Stimulated activated CD4-positive, alpha-beta T cell treated with anti-CD3 and anti-CD28 coated beads, TNF-alpha, amount 100 ng/mL, for 4 hours (primary cell): ENCODE measurements around the gene CFAP99.
"Not testable (repeated sequence)": the region's sequence is repeated elsewhere in the genome, so short reads cannot be mapped to it uniquely, and the experiment has no call there.

ENCODE experiments used
- DNase-seq, 3 experiments: peaks; one replicate each; pipeline ENCODE4 v3.0.0-alpha.2; 2020; ENCODE audit warnings: low read depth in 3 of 3

CFAP99 gene

GRCh38 chr4:2418650-2419571, at the start of gene CFAP99:
CFAP99 (plus strand) TSS chr4:2418955.
- DNase-seq = peak; percentile 96 to 97 (median 96)

DNA sequence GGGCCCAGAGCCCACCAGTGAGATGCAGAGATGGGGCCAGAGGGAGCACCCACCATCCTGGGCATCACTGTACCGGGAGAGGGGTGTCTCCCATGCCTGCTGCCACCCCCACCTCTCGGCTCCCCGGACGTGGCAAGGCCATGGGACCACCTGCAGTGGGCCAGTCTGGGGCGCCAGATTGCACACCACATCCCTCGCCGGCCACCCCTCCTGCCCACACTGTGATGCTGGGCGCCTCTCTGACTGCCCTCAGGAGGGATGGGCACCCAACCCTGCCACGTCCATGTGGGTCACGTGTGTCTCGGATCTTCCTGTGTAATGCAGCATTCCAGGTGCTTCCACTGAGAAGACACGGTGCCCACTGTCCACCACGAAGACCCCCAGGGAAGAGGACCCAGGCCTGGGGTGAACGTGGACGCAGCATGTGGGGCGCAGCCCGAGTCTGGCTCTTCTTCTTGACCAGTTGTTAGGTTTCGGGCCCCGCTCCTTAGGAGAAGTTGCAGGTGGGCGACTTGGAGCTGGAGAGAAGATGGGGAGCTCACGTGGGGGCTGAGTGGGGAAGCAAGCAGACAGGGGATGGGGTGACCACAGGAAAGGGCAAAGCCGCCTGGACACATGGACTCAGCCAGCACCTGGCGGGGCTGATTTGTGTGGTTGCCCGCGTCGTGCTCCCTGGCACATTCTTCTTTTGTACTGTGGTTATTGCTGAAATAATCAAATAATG, 48.0 kb upstream of the CFAP99 start:
- no peak for DNase-seq

- no peak for DNase-seq
Measured at GRCh38 chr4:2371765-2372487, 46.8 kb upstream of the CFAP99 start.

DNA sequence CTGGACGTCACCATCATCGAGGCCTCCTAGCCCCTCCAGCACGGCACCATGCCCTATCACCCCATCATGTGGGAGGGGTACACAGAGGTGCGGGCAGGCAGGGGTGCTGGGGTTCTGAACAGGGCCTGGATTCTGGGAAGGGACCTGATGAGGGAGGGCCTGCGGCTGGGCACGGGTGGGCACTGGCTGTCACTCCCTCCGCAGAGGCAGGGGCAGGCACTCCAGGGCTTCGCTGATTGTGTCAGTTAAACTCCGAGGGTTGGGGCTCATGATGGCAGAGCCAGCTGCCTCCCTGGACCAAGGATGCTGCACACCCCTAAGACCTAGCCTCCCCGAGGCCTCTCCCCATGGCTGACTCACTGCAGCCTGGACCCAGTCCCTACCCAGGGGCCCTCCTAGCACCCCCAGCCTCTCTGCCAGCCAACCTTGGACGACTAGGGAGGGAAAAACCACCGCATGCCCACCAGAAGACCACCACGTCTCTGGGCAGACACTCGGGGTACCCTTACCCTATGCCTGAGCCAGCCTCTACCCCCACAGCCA, 46.2 kb upstream of the CFAP99 start:
- no peak for DNase-seq

- DNase-seq = no peak
Measured at GRCh38 chr4:2373532-2373931, 45.2 kb upstream of the CFAP99 start.

DNA sequence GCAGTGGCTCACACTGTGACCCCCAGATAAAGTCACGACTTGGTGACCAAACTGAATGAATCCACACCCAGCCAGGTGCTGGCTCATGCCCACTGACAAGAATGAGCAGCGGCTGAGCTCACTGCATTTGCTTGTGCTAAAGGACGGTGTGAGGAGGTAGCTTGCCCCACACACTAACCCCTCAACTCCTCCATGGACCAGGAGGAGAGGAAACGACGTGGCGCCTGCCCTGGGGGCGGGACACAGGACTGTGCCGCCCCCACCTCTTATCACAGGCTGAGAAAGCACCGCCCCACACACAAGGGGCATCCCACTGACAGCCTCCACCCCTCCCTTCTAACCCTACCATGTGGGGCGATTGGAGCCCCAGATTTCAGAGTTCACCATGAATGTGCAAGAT, 43.3 kb upstream of the CFAP99 start:
- DNase-seq = no peak

- no peak for DNase-seq
Measured at GRCh38 chr4:2377241-2377640, 41.5 kb upstream of the CFAP99 start.

- DNase-seq = no peak
Measured at GRCh38 chr4:2378401-2378800, 40.4 kb upstream of the CFAP99 start.

GRCh38 chr4:2378898-2379297, 39.9 kb upstream of the CFAP99 start:
- no peak for DNase-seq

- not testable (repeated sequence) for DNase-seq
Measured at GRCh38 chr4:2380589-2380988, 38.2 kb upstream of the CFAP99 start.

GRCh38 chr4:2382769-2383202, 36.0 kb upstream of the CFAP99 start:
- not testable (repeated sequence) for DNase-seq

DNA sequence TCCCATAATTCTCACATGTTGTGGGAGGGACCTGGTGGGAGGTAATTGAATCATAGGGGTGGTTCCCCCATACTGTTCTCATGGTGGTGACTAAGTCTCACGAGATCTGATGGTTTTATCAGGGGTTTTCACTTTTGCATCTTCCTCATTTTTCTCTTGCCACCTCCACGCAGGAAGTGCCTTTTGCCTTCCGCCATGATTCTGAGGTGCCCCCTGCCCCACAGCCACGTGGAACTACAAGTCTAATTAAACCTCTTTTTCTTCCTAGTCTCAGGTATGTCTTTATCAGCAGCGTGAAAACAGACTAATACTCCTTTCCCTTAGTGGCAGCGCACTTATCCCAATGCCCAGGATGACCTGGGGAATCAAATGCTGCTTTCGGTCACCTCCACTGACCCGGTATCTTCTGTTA, 35.5 kb upstream of the CFAP99 start:
- DNase-seq = not testable (repeated sequence)

DNA sequence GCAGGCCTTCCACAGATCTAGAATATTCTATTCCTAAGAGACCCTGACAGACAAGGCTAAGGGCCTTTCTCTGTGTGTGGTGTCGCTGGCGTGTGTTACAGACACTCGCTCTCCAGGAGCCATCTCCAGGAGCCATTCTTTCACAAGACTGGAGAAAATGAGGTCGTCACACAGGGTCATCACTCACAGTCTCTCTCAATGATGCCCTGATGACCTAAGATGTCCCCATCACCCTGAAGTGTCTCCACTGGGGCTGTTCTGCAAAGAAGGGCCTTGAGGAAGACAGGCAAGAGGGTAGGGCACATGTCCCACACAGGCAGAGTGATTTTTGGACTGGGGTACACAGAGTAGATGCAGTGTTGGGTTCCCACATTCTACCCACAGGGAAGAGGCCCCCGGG, 35.0 kb upstream of the CFAP99 start:
- DNase-seq = no peak

GRCh38 chr4:2384245-2384644, 34.5 kb upstream of the CFAP99 start:
- no peak for DNase-seq

DNA sequence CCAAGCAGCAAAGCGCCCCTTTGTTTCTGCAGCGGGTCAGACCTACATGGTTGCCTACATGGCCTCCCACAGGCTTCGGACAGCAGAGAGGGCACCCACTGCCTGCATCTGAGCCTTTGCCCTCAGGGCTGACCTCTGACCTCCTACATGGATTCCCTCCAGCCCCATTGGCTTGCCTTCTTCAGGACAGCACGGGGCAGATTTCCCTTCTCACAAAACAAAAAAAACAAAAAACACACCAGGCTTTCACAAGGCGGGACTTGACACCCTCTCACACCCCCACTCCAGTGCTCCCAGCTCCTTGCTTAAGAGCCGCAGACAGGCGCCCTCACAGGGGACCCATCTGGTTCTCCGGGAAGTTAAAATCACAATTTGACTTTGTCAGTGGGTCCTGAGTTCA, 33.2 kb upstream of the CFAP99 start:
- DNase-seq = no peak

- no peak for DNase-seq
Measured at GRCh38 chr4:2386717-2387116, 32.0 kb upstream of the CFAP99 start.

DNA sequence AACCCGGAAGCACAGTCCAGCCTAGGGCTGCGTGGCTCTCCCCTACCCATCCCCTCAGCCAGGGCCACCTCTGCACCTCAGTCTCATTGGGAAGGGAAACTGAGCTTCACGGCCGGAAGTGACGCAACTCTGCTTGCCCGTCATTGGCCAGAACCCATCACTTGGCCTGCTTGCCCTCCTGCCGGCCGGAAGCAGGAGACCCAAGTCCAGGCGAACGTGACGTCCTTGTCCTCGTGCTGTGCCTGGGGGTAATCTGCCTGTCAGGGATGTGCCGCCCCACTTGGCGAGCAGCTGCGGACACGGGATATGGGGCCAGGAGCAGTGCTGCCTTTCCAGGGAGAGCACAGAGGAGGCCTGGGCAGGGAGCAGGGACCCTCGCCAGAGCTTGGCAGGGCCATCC, 31.5 kb upstream of the CFAP99 start:
- DNase-seq = no peak

DNA sequence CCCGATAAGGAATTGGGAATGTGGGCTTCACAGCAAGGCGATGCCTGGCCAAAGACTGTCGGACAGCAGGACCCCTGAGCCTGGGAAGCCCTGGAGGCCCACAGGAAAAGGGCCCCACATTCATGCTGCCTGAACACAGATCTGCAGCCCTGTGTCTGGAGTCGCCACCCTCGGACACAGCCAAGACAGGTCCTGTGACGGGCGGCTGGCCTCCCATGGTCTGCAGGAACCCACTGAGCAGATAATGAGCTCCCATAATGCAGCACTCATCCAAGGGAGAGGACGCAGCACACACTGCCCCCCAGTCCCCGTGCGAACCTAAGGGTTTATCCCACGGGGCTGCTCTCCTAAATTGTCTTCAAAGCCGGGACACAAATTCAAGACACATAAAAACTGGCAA, 30.9 kb upstream of the CFAP99 start:
- no peak for DNase-seq

DNA sequence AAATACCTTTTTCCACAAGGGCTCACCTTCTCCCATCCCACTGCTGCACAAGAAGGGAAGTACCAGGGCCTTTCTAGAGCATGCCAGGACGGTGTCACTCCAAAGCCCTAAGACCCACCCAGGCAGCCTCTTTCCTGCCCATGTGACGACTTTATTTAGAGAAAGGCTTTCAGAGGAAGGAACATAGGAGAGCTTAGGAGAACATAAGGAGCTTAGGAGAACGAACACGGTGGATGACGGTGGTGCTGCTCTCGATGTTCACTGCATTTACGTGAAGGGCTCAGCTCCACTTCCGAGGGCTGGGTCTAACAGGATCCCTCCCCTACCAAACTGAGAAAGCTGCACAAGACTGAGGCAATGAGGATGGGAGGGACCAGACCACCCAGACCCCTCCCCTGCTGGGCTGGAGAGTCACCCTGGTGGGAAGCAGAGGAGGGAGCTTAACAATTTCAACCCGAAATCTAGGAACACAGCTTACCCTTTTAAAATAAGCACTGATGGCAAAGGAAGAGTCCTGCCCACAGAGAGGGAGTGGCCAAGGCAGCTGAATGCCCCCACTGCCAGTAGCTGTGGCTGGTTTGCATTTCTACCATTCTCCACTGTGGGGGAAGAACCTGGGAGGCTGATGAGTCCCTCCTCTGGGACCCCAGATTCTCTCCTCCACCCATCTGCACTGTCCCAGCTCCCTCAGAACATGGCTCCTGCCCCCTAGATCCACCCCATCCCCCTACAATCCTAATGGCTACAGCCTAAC, 30.1 kb upstream of the CFAP99 start:
- no peak for DNase-seq

GRCh38 chr4:2389691-2390090, 29.1 kb upstream of the CFAP99 start:
- no peak for DNase-seq

- DNase-seq = no peak
Measured at GRCh38 chr4:2390146-2390545, 28.6 kb upstream of the CFAP99 start.
